HFF-Myc (cell line): ENCODE data around the gene EPS8.

Source experiments
- DNase-seq: peaks from one replicate; pipeline ENCODE4 v3.0.0-alpha.2; 2011; ENCODE audit warnings: low read depth; ENCODE audit errors: extremely low read depth
- H3K4me3 ChIP-seq: replicated peaks from 2 replicates; pipeline ENCODE4 v1.5.1; 2011; ENCODE audit warnings: low read depth, mild to moderate bottlenecking, control low read depth, low read length
- TF ChIP-seq, protein P1 (sequence below): IDR thresholded peaks from 2 replicates; pipeline ENCODE4 v1.5.1; 2012; ENCODE audit warnings: mild to moderate bottlenecking, low read depth, low read length, control low read depth; ENCODE audit errors: missing control alignments

EPS8 gene

DNA sequence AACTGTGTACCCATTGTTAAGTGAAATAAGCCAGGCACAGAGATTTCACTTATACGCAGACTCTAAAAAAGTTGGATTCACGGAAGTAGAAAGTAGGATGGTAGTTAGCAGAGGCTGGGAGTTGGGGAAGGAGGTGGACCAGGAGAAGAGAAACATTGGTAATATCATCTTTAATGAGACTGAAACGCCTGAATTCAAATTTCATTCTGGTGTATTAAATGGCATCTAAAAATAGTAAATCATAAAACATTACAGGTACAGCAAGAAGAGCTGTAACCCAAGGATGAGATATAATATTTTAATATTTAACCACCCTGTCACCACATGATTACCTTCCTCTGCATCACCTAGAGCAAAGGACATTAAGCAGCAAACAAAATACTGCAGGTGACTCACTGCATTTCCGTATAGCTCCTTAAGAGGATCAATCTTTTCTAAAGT is 99.4 kb downstream of the EPS8 start:
- H3K4me3 ChIP-seq, result no peak overlapping the region
- TF ChIP-seq, protein P1, sequence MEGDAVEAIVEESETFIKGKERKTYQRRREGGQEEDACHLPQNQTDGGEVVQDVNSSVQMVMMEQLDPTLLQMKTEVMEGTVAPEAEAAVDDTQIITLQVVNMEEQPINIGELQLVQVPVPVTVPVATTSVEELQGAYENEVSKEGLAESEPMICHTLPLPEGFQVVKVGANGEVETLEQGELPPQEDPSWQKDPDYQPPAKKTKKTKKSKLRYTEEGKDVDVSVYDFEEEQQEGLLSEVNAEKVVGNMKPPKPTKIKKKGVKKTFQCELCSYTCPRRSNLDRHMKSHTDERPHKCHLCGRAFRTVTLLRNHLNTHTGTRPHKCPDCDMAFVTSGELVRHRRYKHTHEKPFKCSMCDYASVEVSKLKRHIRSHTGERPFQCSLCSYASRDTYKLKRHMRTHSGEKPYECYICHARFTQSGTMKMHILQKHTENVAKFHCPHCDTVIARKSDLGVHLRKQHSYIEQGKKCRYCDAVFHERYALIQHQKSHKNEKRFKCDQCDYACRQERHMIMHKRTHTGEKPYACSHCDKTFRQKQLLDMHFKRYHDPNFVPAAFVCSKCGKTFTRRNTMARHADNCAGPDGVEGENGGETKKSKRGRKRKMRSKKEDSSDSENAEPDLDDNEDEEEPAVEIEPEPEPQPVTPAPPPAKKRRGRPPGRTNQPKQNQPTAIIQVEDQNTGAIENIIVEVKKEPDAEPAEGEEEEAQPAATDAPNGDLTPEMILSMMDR, result no peak
- no peak for DNase-seq

DNA sequence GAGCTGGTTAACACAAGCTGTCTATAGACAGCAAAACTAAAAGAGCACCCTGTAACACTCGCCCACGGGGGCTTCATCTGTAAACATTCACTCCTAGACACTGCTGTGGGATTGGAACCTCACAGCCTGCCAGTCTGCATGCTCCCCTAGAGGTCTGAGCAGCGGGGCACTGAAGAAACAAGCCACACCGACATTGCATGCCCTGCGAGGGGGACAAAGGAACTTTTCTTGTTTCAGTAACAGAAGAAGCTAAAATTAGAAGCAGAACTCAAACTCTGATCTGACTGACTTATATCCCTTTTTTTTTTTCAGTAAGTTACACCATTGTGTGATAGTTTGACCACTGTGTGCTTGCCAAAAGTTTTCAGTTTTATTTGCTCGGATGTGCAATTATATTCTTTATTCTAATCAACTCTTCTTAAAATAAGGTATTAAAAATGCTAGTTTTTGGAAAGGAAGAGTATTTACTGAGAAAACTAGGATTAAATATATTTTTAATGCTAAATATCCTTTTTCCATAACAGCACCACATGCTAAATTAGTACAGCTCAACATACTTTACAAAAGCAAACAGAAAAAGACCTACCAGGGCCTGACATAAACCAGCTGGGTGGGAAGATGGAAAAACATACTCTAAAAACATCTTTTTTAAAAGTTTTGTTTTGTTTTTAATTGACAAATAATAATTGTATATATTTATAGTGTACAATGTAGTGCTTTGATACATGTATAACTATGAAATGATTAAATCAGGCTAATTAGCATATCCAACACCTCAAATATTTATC is 100.2 kb downstream of the EPS8 start:
- TF ChIP-seq, protein P1, result no peak
- no peak for DNase-seq
- H3K4me3 ChIP-seq, result no peak overlapping the region

DNA sequence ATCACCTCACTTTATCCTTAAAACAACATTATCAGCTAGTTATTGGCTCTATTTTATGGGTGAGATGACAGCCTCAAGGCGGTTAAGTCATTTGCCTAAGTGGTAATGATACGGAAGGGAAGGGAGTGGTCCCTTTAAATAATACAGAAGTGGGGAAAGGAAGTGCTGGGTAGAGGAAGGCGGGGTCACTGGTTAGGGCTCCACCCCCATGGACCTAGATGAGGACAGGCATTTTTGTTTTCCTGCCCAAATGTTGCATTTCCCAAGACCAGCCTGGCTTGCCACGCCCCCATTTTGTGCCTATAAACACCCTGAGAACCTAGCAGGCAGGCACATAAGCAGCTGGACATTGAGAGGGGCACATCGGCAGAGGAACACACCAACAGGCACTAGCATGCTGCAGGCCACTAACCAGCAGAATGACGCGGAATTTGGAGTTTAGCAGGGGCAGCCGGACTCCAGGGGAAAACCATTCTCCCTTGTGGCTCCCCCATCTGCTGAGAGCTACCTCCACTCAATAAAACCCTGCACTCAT is 100.9 kb downstream of the EPS8 start:
- TF ChIP-seq, protein P1, result no peak
- H3K4me3 ChIP-seq, result no peak overlapping the region
- no peak for DNase-seq

DNA sequence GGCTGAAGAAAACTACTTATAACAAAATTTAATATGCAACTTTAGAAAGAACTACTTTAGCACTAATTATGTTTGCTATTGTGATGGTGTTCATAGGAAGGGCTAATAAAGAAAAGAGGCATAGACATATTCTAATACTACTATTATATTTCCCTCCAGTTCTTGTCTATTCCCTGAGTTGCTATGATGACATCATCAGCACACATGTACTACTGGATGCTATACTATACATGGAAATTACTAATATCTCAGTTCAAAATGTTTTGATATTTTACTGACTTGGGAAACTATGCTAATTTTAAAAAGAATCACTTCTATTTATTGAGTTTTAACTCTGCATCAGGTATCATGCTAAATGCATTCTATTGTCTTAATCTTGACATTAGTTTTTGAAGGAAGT is 101.6 kb downstream of the EPS8 start:
- TF ChIP-seq, protein P1, result no peak
- no peak overlapping the region for H3K4me3 ChIP-seq
- DNase-seq, result no peak

DNA sequence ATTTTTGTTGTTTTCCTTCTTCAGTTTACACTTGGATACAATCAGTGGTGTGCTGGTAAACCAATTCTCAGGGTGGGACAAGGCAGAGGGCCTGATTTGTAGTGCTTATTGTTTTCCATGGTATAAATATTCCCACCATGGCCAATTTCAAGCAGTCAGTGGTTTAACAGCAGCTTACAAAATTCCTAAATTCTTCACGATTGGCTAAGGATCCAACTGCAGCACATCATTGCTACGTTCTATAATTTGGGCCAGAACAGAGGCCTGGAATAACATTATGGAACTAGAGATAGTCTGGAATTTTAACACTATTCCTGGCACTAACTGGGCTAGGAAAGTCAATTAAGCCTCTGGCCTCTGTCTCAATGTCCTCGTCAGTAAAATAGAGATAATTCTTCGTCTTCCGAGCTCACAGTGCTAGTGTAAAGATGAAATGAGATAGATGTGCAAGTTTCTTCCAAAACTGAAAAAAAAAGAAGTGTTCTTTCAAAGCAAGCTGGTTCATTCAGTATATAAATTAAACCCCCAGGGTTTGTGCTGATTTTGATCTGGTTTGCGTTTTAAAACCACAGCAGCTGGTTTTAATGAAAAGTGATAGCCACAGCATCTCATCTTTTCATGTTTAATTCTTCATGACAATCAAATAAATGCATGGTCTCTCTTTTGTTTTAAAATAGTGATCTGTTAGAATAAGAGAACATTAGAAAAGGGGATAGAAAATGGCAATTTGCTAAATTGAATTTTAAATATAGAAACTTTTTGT is 104.1 kb downstream of the EPS8 start:
- TF ChIP-seq, protein P1, result no peak
- no peak overlapping the region for H3K4me3 ChIP-seq
- DNase-seq, result no peak

DNA sequence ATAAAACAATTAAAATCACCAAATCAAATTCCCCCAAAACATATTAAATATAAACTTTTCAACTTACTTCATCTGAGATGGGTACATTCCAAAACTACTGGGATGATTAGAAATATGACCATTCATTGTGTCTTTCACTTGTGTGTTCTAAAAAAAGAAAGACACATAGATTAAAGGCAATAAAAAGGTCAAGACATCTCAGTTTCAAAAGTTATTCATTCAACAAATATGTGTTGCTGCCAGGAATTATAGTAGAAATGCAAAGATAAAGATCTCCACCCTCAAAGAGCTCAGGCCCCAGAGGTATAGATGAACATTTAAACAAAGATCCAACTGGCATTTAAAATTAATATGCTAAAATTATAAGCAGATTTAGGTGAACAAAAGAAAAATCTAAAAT is 106.4 kb downstream of the EPS8 start:
- no peak for DNase-seq
- no peak overlapping the region for H3K4me3 ChIP-seq
- TF ChIP-seq, protein P1, result no peak
